Measurements from ENCODE around the gene CHAMP1.
A peak's percentile ranks its signal among the peaks of the same experiment; 100 is the strongest.

Gene CHAMP1

GRCh38 chr13:114314074-114314912 lies at the start of gene CHAMP1:
TSS of gene CHAMP1 (plus strand) at chr13:114314503. CDS start at chr13:114323843, 9,340 bp downstream.
- DNase-seq = peak; percentile 86

- DNase-seq = no peak
These were observed 49.3 kb upstream of the CHAMP1 start for GRCh38 chr13:114264886-114265611.

GRCh38 chr13:114266241-114266640 lies 48.1 kb upstream of the CHAMP1 start:
- DNase-seq = no peak

- DNase-seq = no peak
These were observed 45.7 kb upstream of the CHAMP1 start for GRCh38 chr13:114268344-114269280.

GRCh38 chr13:114269281-114269770 lies 45.0 kb upstream of the CHAMP1 start:
- no peak for DNase-seq

- no peak for DNase-seq
These were observed 41.3 kb upstream of the CHAMP1 start for GRCh38 chr13:114272977-114273376.

GRCh38 chr13:114275304-114275703 lies 39.0 kb upstream of the CHAMP1 start:
- DNase-seq = no peak

- no peak for DNase-seq
These were observed 35.2 kb upstream of the CHAMP1 start for GRCh38 chr13:114279146-114279545.

- no peak for DNase-seq
These were observed 34.4 kb upstream of the CHAMP1 start for GRCh38 chr13:114279758-114280355.

- peak; percentile 84 for DNase-seq
These were observed 32.8 kb upstream of the CHAMP1 start, which contains the start of gene UPF3A for GRCh38 chr13:114281351-114282040. TSS of gene UPF3A (plus strand) at chr13:114281601. CDS start at chr13:114281640, 39 bp downstream.

- peak; percentile 66 for DNase-seq
These were observed 32.1 kb upstream of the CHAMP1 start for GRCh38 chr13:114282041-114282670.

- DNase-seq = no peak
These were observed 30.7 kb upstream of the CHAMP1 start for GRCh38 chr13:114283576-114283975.

GRCh38 chr13:114284680-114285079 lies 29.6 kb upstream of the CHAMP1 start:
- DNase-seq = no peak

- no peak for DNase-seq
These were observed 29.0 kb upstream of the CHAMP1 start for GRCh38 chr13:114285166-114285808.

- DNase-seq = no peak
These were observed 27.5 kb upstream of the CHAMP1 start for GRCh38 chr13:114286808-114287207.

GRCh38 chr13:114288157-114288591 lies 26.1 kb upstream of the CHAMP1 start:
- no peak for DNase-seq

GRCh38 chr13:114296448-114296847 lies 17.9 kb upstream of the CHAMP1 start:
- no peak for DNase-seq

- DNase-seq = no peak
These were observed 17.4 kb upstream of the CHAMP1 start for GRCh38 chr13:114296902-114297301.

- DNase-seq = no peak
These were observed 15.4 kb upstream of the CHAMP1 start for GRCh38 chr13:114298866-114299265.

GRCh38 chr13:114299604-114300305 lies 14.5 kb upstream of the CHAMP1 start:
- DNase-seq = no peak
